Hematopoietic multipotent progenitor cell treated with erythropoietin and hydrocortisone succinate and interleukin-3 and kit ligand, for 6 days (in vitro differentiated cells): ENCODE data around the gene NKX6-2.
"Not testable (repeated sequence)": the region's sequence is repeated elsewhere in the genome, so short reads cannot be mapped to it uniquely, and the experiment has no call there.

Experiments
- DNase-seq: peaks from one replicate; pipeline ENCODE4 v3.0.0-alpha.2; 2015

NKX6-2 gene

DNA sequence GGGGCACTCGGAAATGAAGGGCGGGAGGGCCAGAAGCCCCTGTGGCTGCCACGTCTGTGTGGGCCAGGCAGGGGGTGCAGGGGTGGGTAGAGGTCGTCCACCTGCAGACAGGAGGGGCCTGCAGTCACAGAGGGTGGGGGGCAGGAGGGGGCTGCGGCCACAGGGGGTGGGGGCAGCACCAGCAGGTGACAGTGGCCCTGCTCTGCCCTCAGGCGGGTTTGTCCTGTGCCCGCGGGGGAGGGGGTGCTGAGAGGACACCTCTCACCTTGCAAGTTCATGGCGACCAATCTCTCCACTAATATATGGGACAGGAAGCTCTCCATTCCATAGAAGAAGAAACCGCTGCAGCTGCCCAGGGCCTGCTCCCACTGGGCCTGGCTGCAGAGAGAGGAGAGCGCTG is 26.6 kb upstream of the NKX6-2 start:
- DNase-seq: no peak

GRCh38 chr10:132811891-132812481 is 26.0 kb upstream of the NKX6-2 start:
- DNase-seq: no peak

- no peak for DNase-seq
These were observed 25.1 kb upstream of the NKX6-2 start for GRCh38 chr10:132810807-132811700.

DNA sequence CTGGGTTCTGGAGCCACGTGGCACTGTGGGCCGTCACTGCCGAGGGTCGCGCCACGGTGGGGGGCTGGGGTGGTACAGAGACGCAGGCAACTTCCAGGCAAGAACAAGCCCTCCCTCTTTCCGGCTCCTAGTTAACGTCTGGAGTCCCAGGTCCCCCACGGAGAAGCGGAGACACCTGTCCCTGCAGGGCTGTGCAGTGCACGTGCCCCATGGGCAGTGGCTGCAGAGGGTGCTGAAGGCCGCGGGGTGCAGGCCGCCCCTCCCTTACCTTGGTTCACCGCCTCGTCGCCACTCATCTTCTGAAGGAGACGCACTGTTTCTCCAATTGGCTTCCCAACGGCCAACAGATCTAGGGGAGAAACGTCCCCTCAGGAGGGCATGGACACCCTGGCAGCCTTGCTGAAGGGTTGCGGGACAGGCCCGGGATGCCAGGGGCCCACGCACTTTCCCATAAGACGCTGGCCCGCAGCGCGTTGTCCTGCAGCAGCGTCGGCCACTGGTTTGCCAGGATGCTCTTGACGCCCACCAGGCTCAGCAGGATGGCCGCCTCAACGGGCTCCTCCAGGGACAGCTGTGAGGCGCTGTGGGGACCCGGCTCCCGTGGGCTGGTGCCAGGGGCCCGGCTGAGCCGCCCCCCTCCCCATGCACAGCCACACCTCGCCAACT is 24.3 kb upstream of the NKX6-2 start:
- no peak for DNase-seq

GRCh38 chr10:132809232-132810140 is 23.5 kb upstream of the NKX6-2 start:
- DNase-seq: no peak

DNA sequence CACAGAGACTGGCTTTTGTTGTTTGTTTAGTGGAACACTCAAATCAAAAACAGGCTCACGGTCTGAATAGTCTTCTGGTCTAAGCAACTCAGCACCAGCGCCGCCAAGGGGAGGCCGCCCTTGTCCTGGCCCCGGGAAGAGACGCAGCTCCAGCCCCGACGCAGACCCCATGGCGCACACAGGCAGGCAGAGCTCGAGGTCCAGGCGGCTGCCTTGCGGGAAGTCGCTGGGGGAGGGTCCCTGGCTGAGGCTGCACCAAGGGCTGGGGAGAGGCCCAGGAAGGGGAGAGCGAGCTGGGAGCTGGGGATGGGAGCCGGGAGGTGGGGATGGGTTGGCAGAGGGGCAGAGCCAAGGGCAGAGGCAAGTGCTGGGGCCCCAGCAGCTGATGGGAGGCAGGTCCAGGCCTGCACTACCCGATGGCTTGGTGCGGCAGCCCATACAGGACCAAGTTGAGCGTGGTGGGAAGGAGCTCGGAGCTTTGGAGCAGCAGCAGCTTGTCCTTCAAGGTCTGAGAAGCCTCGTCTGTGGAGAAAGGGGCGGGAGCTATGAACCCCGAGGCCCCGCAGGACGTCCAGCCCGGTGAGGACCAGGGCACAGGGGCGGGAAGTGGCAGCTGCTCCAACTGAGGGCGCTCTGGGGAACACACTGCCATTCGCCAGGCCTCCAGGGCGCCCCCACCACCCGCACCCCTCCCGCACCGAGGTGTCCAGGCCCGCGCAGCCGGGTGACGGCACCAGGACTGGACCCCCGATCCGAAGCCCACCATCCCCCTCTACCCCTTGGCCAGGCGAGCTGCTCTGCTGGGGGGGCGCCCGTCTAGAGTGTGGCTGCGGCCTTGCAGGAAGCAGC is 22.7 kb upstream of the NKX6-2 start:
- DNase-seq: no peak

GRCh38 chr10:132807621-132808049 is 21.7 kb upstream of the NKX6-2 start:
- no peak for DNase-seq

- DNase-seq: no peak
These were observed 20.6 kb upstream of the NKX6-2 start for GRCh38 chr10:132806561-132807003.

GRCh38 chr10:132806110-132806509 is 20.2 kb upstream of the NKX6-2 start:
- no peak for DNase-seq

DNA sequence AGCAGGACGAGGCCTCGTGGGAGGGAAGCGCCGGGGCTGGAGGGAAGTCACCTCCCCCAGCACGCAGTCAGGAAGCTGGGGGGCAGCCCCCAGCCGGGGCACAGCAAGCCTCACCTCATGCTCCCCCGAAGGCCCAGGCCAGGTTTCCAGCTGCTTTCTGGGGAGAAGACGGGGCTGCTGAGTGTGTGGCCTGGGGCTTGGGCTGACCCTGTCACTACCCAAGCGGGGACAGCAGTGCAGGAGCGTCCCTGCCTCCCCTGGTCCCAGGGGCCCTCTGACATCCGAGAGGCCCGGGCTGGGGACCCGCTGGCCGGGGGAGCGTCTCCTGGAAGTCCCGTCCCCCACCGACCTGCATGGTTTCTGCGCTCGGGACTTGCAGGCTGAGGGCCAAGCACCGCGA is 19.7 kb upstream of the NKX6-2 start:
- no peak for DNase-seq

- no peak for DNase-seq
These were observed 19.0 kb upstream of the NKX6-2 start for GRCh38 chr10:132804785-132805426.

- DNase-seq: no peak
These were observed 18.3 kb upstream of the NKX6-2 start for GRCh38 chr10:132804287-132804686.

DNA sequence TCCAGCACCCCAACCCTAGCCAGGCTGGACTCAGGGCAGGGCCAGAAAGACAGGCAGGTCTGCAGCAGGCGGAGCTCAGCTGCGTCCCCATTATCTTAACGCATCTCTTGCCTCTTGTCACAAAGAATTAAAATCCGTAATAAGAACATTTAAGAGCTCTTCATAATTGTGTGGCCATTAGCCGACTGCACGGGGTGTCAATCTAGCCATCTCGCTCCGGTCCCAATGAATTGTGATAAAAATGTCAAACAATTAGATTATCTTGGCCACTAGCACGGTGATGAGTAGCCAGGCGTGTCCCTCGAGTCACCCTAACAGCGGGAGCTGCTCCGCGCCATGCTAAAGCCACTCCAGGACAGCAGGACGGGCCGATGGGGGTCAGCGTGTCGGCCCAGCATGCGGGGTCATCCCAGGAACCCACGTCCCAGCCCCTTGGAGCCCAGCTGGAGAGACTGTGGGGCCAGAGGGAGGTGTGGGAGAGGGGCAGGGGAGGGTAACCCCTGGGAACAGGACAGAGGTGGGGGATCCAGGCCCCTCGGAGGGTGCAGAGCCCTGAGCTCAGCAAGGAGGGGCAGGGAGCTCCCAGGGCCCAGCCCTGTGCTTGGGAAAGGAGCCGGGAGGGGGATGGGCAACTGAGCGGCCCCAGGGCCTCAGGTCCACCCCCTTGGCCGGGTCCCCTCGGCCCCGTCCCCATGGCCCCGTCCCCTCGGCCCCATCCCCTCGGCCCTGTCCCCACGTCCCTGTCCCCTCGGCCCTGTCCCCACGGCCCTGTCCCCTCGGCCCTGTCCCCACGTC is 17.7 kb upstream of the NKX6-2 start:
- DNase-seq: no peak

- DNase-seq: no peak
These were observed 16.9 kb upstream of the NKX6-2 start for GRCh38 chr10:132802694-132803320.

DNA sequence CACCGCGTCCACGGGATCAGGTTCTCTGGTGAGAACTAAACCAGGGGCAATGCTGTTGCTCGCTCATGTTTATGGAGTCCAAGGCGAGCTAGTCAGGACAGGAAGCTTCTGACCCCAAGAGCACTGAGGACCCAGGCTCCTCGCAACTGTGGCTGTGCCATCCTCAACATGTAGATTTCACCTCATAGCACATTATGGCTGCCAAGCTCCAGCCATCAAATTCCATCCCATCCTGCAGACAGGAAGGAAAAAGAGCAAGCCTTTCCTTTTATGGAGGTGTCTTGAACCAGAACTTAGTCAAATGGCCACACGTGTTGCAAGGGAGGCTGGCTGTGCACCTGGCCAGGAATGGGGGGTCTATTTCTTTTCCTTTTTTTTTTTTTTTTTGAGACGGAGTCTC is 16.1 kb upstream of the NKX6-2 start:
- no peak for DNase-seq

DNA sequence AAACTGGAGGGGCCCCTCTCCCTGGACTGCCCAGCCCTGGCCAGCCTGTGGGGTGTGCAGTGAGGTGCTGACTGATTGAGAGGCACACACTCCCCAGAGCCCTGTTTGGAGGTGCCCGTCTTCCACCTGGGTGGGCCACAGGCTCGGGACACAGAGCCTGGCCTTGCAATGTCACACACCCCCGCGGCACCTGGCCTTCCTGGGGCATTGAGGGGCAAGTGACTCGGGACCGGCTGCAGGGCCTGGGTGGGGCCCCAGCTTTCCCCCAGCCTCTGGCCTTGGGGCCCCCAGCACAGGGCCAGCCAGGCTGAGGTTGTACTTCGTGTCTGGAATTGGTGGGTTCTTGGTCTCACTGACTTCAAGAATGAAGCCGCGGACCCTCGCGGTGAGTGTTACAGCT is 13.9 kb upstream of the NKX6-2 start:
- DNase-seq: no peak

GRCh38 chr10:132798876-132799275 is 12.9 kb upstream of the NKX6-2 start:
- no peak for DNase-seq

DNA sequence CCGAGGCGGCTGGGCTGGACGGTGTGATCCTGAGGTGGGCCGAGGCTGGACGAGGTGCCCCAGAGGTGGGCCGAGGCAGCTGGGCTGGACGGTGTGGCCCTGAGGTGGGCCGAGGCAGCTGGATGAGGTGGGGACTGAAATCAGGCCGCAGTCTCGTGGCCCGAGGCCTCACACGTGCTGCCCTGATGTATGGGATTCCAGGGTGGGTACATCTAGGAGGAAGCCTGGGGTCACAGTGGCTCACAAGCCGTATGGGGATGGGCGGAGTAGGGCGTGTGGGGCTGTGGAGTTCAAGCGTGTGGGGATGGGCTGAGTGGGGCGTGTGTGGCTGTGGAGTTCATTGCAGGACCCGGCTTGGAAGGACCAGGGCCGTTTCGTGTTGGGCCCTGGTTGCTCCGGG is 12.5 kb upstream of the NKX6-2 start:
- no peak for DNase-seq

DNA sequence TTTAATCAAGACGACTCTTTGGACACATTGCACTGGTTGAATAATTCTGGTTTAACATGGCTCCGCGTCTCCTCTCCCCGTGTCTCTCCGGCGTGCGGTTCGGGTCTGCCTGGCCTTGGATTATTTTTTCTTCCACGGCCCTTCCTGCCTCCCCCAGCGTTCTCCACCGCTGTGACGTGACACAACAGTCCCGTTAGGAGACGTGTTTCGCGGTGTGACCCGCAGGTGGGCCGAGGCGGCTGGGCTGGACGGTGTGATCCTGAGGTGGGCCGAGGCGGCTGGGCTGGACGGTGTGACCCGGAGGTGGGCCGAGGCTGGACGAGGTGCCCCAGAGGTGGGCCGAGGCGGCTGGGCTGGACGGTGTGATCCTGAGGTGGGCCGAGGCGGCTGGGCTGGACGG is 12.0 kb upstream of the NKX6-2 start:
- DNase-seq: not testable (repeated sequence)

- no peak for DNase-seq
These were observed 10.9 kb upstream of the NKX6-2 start for GRCh38 chr10:132796846-132797245.
